H1 (cell line): Measurements from ENCODE around the gene ERI3. TPM values are rescaled to one million over a fixed set of nuclear protein-coding genes. Genes with fewer than 3 reads are reported as not detected.

ENCODE experiments used
- CTCF ChIA-PET: fragments of 300-600 bp; sonication (Branson Sonifier 250); formaldehyde crosslinking; loops from one replicate; lab custom pipeline; 2021; ENCODE audit not compliant: partially characterized antibody; lab: Charles Lee
- POLR2A ChIA-PET: fragments of 300-600 bp; sonication (Branson Sonifier 250); formaldehyde crosslinking; loops from one replicate; lab custom pipeline; 2021; ENCODE audit warnings: inconsistent platforms; ENCODE audit not compliant: partially characterized antibody; lab: Charles Lee
- DNase-seq, 2 experiments: peaks; one replicate each; pipeline versions ENCODE4 v3.0.0 to v3.0.0-alpha.2; 2010 to 2022; ENCODE audit warnings: low spot score in 2 of 2, low read depth in 1 of 2, mixed read lengths in 1 of 2
- FAIRE-seq: peaks from 2 replicates; lab custom pipeline; 2011; peaks lifted over from hg19 to GRCh38; lab: Jason Lieb, UNC
- H2AFZ ChIP-seq: 2 replicates; pipeline ENCODE4 v1.8.1; 2012; ENCODE audit warnings: low read length, inconsistent platforms
- H2AK5ac ChIP-seq: 2 replicates; pipeline ENCODE4 v1.6.1; 2013; ENCODE audit warnings: low read depth, low read length
- H2BK120ac ChIP-seq: replicated peaks from 2 replicates; pipeline ENCODE3; 2013; ENCODE audit warnings: low read depth, low read length, inconsistent platforms
- H2BK12ac ChIP-seq: 2 replicates; pipeline ENCODE4 v1.6.1; 2013; ENCODE audit warnings: low read depth, low read length
- H2BK15ac ChIP-seq: 2 replicates; pipeline ENCODE4 v1.6.1; 2013; ENCODE audit warnings: low read length
- H2BK20ac ChIP-seq: 2 replicates; pipeline ENCODE4 v1.6.1; 2013; ENCODE audit warnings: low read length
- H2BK5ac ChIP-seq: 2 replicates; pipeline ENCODE4 v1.6.1; 2013; ENCODE audit warnings: low read depth, low read length
- H3K14ac ChIP-seq: 2 replicates; pipeline ENCODE4 v1.6.1; 2013; ENCODE audit warnings: inconsistent platforms; ENCODE audit not compliant: insufficient read length
- H3K18ac ChIP-seq: 2 replicates; pipeline ENCODE4 v1.6.1; 2013; ENCODE audit warnings: low read length; ENCODE audit errors: extremely low read depth
- H3K23ac ChIP-seq: 2 replicates; pipeline ENCODE4 v1.6.1; 2013; ENCODE audit warnings: inconsistent platforms; ENCODE audit not compliant: insufficient read length
- H3K23me2 ChIP-seq: 2 replicates; pipeline ENCODE4 v1.6.1; 2013; ENCODE audit warnings: low read depth, low read length
- H3K27ac ChIP-seq: 2 replicates; pipeline ENCODE4 v1.6.1; 2011; ENCODE audit warnings: low read depth, low read length, inconsistent platforms
- H3K27me3 ChIP-seq, 4 experiments: replicated peaks in 1 of 4; 1 replicate in 1 of 4; 2 replicates in 3 of 4; pipeline versions ENCODE4 v1.6.1 to v1.8.1; 2011 to 2013; ENCODE audit warnings: low read length in 3 of 4, mild to moderate bottlenecking in 3 of 4, inconsistent platforms in 2 of 4, mixed read lengths in 2 of 4, moderate library complexity in 1 of 4; ENCODE audit not compliant: control insufficient read depth in 3 of 4, insufficient read depth in 3 of 4; ENCODE audit errors: extremely low read depth in 1 of 4
- H3K36me3 ChIP-seq, 4 experiments: 2 replicates each; pipeline versions ENCODE4 v1.6.1 to v1.8.1; 2011 to 2013; ENCODE audit warnings: mild to moderate bottlenecking in 4 of 4, low read length in 3 of 4, moderate library complexity in 2 of 4, control low read depth in 1 of 4, inconsistent platforms in 1 of 4; ENCODE audit not compliant: insufficient read depth in 4 of 4, control insufficient read depth in 2 of 4
- H3K4ac ChIP-seq: replicated peaks from 2 replicates; pipeline ENCODE3; 2013; ENCODE audit warnings: low read length, low read depth, mixed read lengths, inconsistent platforms; ENCODE audit not compliant: insufficient read length
- H3K4me1 ChIP-seq, 4 experiments: replicated peaks in 1 of 4; 1 replicate in 1 of 4; 2 replicates in 3 of 4; pipeline versions ENCODE4 v1.6.1 to v1.8.1; 2011 to 2013; ENCODE audit warnings: low read length in 3 of 4, inconsistent platforms in 2 of 4, mixed read lengths in 1 of 4; ENCODE audit not compliant: insufficient read depth in 4 of 4, control insufficient read depth in 3 of 4
- H3K4me2 ChIP-seq, 2 experiments: 2 replicates each; pipeline versions ENCODE4 v1.6.1 to v1.8.1; 2011 to 2013; ENCODE audit warnings: low read depth in 2 of 2, low read length in 2 of 2, control low read depth in 1 of 2, inconsistent platforms in 1 of 2, mild to moderate bottlenecking in 1 of 2; ENCODE audit not compliant: insufficient read depth in 1 of 2
- H3K4me3 ChIP-seq, 4 experiments: fragments of 200-600, 300-600 bp in 1 of 4; sonication (generic), shearing (Covaris generic), sonication (Bioruptor Twin) in 1 of 4; 2 replicates each; pipeline versions ENCODE4 v1.5.1 to v1.8.1; 2011 to 2016; ENCODE audit warnings: low read length in 4 of 4, low read depth in 3 of 4, control low read depth in 2 of 4, inconsistent platforms in 2 of 4, mild to moderate bottlenecking in 2 of 4, mixed read lengths in 1 of 4, moderate library complexity in 1 of 4; ENCODE audit not compliant: insufficient read depth in 2 of 4; ENCODE audit errors: extremely low read depth in 1 of 4
- H3K56ac ChIP-seq: replicated peaks from 2 replicates; pipeline ENCODE3; 2013; ENCODE audit warnings: low read depth, mild to moderate bottlenecking, mixed read lengths, low read length, inconsistent platforms; ENCODE audit not compliant: insufficient read length
- H3K79me1 ChIP-seq: 2 replicates; pipeline ENCODE4 v1.6.1; 2013; ENCODE audit warnings: low read depth, low read length, control low read depth
- H3K79me2 ChIP-seq, 2 experiments: 2 replicates each; pipeline versions ENCODE4 v1.6.1 to v1.8.1; 2012 to 2013; ENCODE audit warnings: low read length in 2 of 2, mild to moderate bottlenecking in 2 of 2, inconsistent platforms in 1 of 2; ENCODE audit not compliant: insufficient read depth in 2 of 2, control insufficient read depth in 1 of 2
- H3K9ac ChIP-seq, 4 experiments: replicated peaks in 1 of 4; 1 replicate in 1 of 4; 2 replicates in 3 of 4; pipeline versions ENCODE4 v1.6.1 to v1.8.1; 2011 to 2013; ENCODE audit warnings: low read depth in 3 of 4, low read length in 3 of 4, control low read depth in 2 of 4, mild to moderate bottlenecking in 2 of 4, moderate library complexity in 2 of 4, inconsistent platforms in 1 of 4; ENCODE audit errors: extremely low read depth in 1 of 4
- H3K9me3 ChIP-seq, 2 experiments: 2 replicates each; pipeline versions ENCODE4 v1.6.1 to v1.8.1; 2012 to 2013; ENCODE audit warnings: mild to moderate bottlenecking in 2 of 2, moderate library complexity in 2 of 2, control low read depth in 1 of 2, inconsistent platforms in 1 of 2, low read depth in 1 of 2, low read length in 1 of 2, mixed read lengths in 1 of 2; ENCODE audit not compliant: insufficient read depth in 2 of 2
- H4K20me1 ChIP-seq, 2 experiments: replicated peaks in 1 of 2; 2 replicates each; pipeline versions ENCODE3 to v1.8.1; 2011 to 2013; ENCODE audit warnings: inconsistent platforms in 2 of 2, low read length in 2 of 2, mild to moderate bottlenecking in 1 of 2; ENCODE audit not compliant: insufficient read depth in 2 of 2, control insufficient read depth in 1 of 2
- H4K5ac ChIP-seq: 2 replicates; pipeline ENCODE4 v1.6.1; 2013; ENCODE audit warnings: low read length, low read depth, mixed read lengths, inconsistent platforms; ENCODE audit not compliant: insufficient read length
- H4K8ac ChIP-seq: 2 replicates; pipeline ENCODE4 v1.8.0; 2013; ENCODE audit warnings: mild to moderate bottlenecking, moderate library complexity, low read length, inconsistent platforms; ENCODE audit not compliant: insufficient read depth; ENCODE audit errors: extremely low read depth
- H4K91ac ChIP-seq: replicated peaks from 2 replicates; pipeline ENCODE3; 2013; ENCODE audit warnings: low read length, mixed read lengths, inconsistent platforms; ENCODE audit not compliant: insufficient read length
- RAD21 ChIP-seq, 2 experiments: IDR thresholded peaks in 1 of 2; conservative IDR thresholded peaks in 1 of 2; 2 replicates each; pipeline ENCODE4 v1.6.1; 2011; ENCODE audit warnings: low read depth in 2 of 2, low read length in 2 of 2, improper control_type of control experiment in 1 of 2, inconsistent platforms in 1 of 2, mild to moderate bottlenecking in 1 of 2, moderate library complexity in 1 of 2
- SIRT6 ChIP-seq: IDR thresholded peaks from one replicate; pipeline ENCODE4 v1.7.1; 2012; ENCODE audit warnings: low read length, inconsistent platforms
- WGBS, 2 experiments: shearing (Covaris generic) in 1 of 2; methylation state at CpG; one replicate each; pipeline versions ENCODE4 v1.1.6 to v1.1.7; 2013 to 2015; ENCODE audit warnings: low lambda C conversion rate in 2 of 2, mixed read lengths in 2 of 2, inconsistent platforms in 1 of 2, low coverage in 1 of 2, missing lambda C conversion rate in 1 of 2; ENCODE audit not compliant: insufficient replicate concordance in 2 of 2, insufficient coverage in 1 of 2, insufficient read length in 1 of 2; ENCODE audit errors: extremely low coverage in 1 of 2, missing lambda C conversion rate in 1 of 2; 5-methylcytosine and 5-hydroxymethylcytosine counted together
- polyA plus RNA-seq, 7 experiments: library from polyadenylated mRNA; depleted of rRNA in 3 of 7; stranded (reverse) in 5 of 7; unstranded in 2 of 7; fragments of >200 nt in 5 of 7; fragments of 200-250 nt in 2 of 7; gene quantifications; 1 replicate in 5 of 7; 2 replicates in 1 of 7; 4 replicates in 1 of 7; pipeline versions ENCODE4 v1.2.1 to v1.2.3, GENCODE V29; 2011 to 2013; ENCODE audit warnings: missing spikeins in 2 of 7, mixed read lengths in 2 of 7
- total RNA-seq: library from RNA; stranded (reverse); fragmentation: NEBNext Ultra II Directional; extraction: Animal tissue kit (Norgen Biotek cat#: 25700); gene quantifications from 2 replicates; pipeline ENCODE4 v1.2.1, GENCODE V29; 2021

The ERI3 gene
- total and polyA plus RNA-seq, 2 of the 8 experiments (the other 6 are each of a cell fraction or from before 2014, with no cell fraction given) = 81.1 to 199 TPM

DNA sequence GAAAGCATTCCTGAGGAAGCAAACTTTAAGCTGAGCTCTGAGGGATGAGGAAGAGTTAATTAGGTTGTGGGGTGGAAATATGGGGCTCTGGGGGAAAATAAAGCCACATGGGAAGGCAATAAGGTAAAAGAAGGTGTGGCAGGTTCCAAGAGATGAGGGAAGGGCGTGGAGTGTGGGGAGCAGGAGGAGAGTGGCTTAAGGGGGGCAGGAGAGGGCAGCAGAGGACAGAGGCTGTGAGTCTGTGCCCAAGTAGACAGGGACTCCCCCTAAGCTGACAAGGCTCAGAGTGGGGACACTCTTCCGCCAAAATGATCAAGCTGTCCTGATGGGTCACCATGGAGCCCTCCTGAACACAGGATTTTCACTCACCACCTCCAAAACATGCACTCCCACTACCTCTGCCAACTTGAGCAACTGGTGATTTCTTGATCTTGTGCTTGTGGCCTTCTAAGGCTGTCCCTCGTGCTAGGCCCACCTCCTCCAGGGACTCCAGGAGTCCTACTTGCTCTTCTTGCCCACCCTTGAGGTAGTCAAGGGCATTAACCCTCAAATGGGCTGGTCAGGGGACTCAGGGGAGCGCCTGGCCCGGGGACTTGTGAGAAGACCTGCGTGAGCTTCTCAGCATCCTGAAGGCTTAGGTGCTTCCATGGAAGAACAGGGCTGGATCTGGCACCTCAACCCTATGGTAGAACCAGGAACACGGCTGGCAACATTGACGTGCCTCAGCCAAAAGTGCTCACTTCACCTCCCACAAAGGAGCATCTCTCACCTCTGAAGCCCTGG lies 118.4 kb downstream of the ERI3 start:
- H3K79me2 ChIP-seq = no peaks in the 10 kb centered on the region
- H2BK20ac ChIP-seq = no peak overlapping the region
- H4K5ac ChIP-seq = no peak overlapping the region
- no peak overlapping the region for H3K56ac ChIP-seq
- peaks cover 0 to 10% (median under 1%) of the 10 kb centered on the region in 4 experiments; a peak in 3 of 8 replicates for H3K36me3 ChIP-seq
- no peak overlapping the region for H3K27ac ChIP-seq
- TF ChIP-seq RAD21 (IDR thresholded peaks at IDR 0.05 in 1 of 2, conservative IDR thresholded peaks at IDR 0.05 in 1 of 2; ENCODE audit: low read depth in 2 of 2, low read length in 2 of 2) (peak; percentile 10 to 20; a peak in 2 of 4 replicates), SIRT6 (no peak)
- TF ChIP-seq, all 59 proteins: peak for 1
- Histone ChIP-seq H3K4me1 (peaks cover 0 to 24% (median 15%) of the 10 kb centered on the region in 4 experiments; a peak in 6 of 7 replicates), H3K9me3 (no peaks in the 10 kb centered on the region), H3K9ac (no peak overlapping the region; a peak in 1 of 7 replicates), H3K27me3 (no peaks in the 10 kb centered on the region), H3K4ac (no peak overlapping the region), H2AFZ (no peak overlapping the region), H3K79me1 (no peaks in the 10 kb centered on the region), H3K23me2 (no peaks in the 10 kb centered on the region; the same call in 1 of the 2 replicates), H2AK5ac (no peak overlapping the region), H2BK12ac (no peak overlapping the region), H2BK15ac (no peak overlapping the region), H3K4me2 (no peak overlapping the region), H3K23ac (no peak overlapping the region), H4K8ac (no peak overlapping the region; the same call in 1 of the 2 replicates), H3K18ac (no peak overlapping the region), H4K20me1 (peaks cover 0 to 3% of the 10 kb centered on the region in 2 experiments), H4K91ac (no peak overlapping the region), H3K4me3 (no peak overlapping the region), H2BK120ac (no peak overlapping the region), H3K14ac (no peak overlapping the region), H2BK5ac (no peak overlapping the region)
- ChIA-PET CTCF (interaction anchor here (0.9 to 9.5 kb wide), 9 partner anchors 16 to 416 kb away, joined by 3 to 191 read pairs (median 6); partner anchors contain the start of gene DMAP1), POLR2A (interaction anchor here (1.3 to 1.5 kb wide), 2 partner anchors 22 to 395 kb away, joined by 3 to 4 read pairs; no protein-coding TSS in a partner anchor)
- FAIRE-seq (no peak), DNase-seq (no peak)
- 90% methylated on average over 8 of the region's 8 CpGs; no CpG with 5 or more reads in 1 of the 2 experiments for WGBS, 2 experiments
